Mammary epithelial cell (primary cell): Measurements from ENCODE around the gene RPLP2.

Experiments used
- CTCF ChIP-seq, 2 donors: IDR thresholded peaks in 1 of 2; conservative IDR thresholded peaks in 1 of 2; 2 replicates each; pipeline ENCODE4 v1.5.1; 2011 to 2012; ENCODE audit warnings: inconsistent platforms in 2 of 2, low read length in 2 of 2, mild to moderate bottlenecking in 2 of 2, control low read depth in 1 of 2, low read depth in 1 of 2; ENCODE audit not compliant: insufficient read depth in 1 of 2; ENCODE audit errors: extremely low read depth in 1 of 2
- EZH2 ChIP-seq: IDR thresholded peaks from 2 replicates; pipeline ENCODE4 v1.6.1; 2012; ENCODE audit warnings: low read length, inconsistent platforms, borderline replicate concordance

GRCh38 chr11:788953-789940 lies 20.5 kb upstream of the RPLP2 start:
- TF ChIP-seq EZH2: no peak
- TF ChIP-seq CTCF (conservative IDR thresholded peaks at IDR 0.05 in 1 of 2, IDR thresholded peaks at IDR 0.05 in 1 of 2; ENCODE audit: extremely low read depth in 1 of 2, insufficient read depth in 1 of 2, low read depth in 1 of 2, low read length in 2 of 2): no peak
